SU-DHL-6 (cell line): ENCODE measurements around the gene ACTL10.

ENCODE experiments used
- H2AFZ ChIP-seq: fragments of 200-600 bp; sonication (generic); 2 replicates; pipeline ENCODE4 v1.6.1; 2014; ENCODE audit warnings: low read depth, mild to moderate bottlenecking, moderate library complexity, mixed read lengths, antibody characterized with exemption, low read length; ENCODE audit not compliant: severe bottlenecking
- H3F3A ChIP-seq: fragments of 200-600 bp; shearing (Covaris generic); 2 replicates; pipeline ENCODE4 v1.6.0; 2016; ENCODE audit warnings: antibody characterized with exemption, mild to moderate bottlenecking; ENCODE audit not compliant: insufficient read depth
- H3K27ac ChIP-seq: fragments of 200-600 bp; sonication (generic); 2 replicates; pipeline ENCODE4 v1.5.1; 2016; ENCODE audit warnings: low read depth, mild to moderate bottlenecking, low read length, moderate library complexity, mixed read lengths
- H3K27me3 ChIP-seq: fragments of 200-600 bp; sonication (generic), shearing (Covaris generic); 2 replicates; pipeline ENCODE4 v1.6.0; 2014; ENCODE audit warnings: mild to moderate bottlenecking, low read length
- H3K36me3 ChIP-seq: fragments of 200-600 bp; sonication (generic); 2 replicates; pipeline ENCODE4 v1.6.1; 2014; ENCODE audit warnings: mild to moderate bottlenecking, low read length, mixed read lengths
- H3K4me2 ChIP-seq: fragments of 300-600, 200-600 bp; shearing (Covaris generic), sonication (generic); 2 replicates; pipeline ENCODE4 v1.6.0; 2014; ENCODE audit warnings: low read length, low read depth, mild to moderate bottlenecking; ENCODE audit not compliant: poor library complexity, severe bottlenecking
- H3K4me3 ChIP-seq: fragments of 200-600 bp; sonication (generic); 2 replicates; pipeline ENCODE4 v1.5.1; 2014; ENCODE audit warnings: antibody characterized with exemption, low read length, mild to moderate bottlenecking, mixed read lengths; ENCODE audit not compliant: insufficient read depth, poor library complexity, severe bottlenecking
- H3K79me2 ChIP-seq: fragments of 200-600 bp; sonication (generic); 2 replicates; pipeline ENCODE4 v1.6.1; 2014; ENCODE audit warnings: mild to moderate bottlenecking, low read length, moderate library complexity; ENCODE audit not compliant: insufficient read depth
- H3K9ac ChIP-seq: fragments of 200-600 bp; sonication (generic); 2 replicates; pipeline ENCODE4 v1.7.0; 2014; ENCODE audit warnings: mild to moderate bottlenecking, low read length
- H3K9me2 ChIP-seq: fragments of 200-600 bp; sonication (generic); replicated peaks from 2 replicates; pipeline ENCODE4 v1.6.1; 2014; ENCODE audit warnings: low read length; ENCODE audit not compliant: insufficient read depth
- H3K9me3 ChIP-seq: fragments of 200-600 bp; sonication (generic); 2 replicates; pipeline ENCODE4 v1.6.1; 2014; ENCODE audit warnings: low read length, mixed read lengths; ENCODE audit not compliant: insufficient read depth
- H4K20me1 ChIP-seq: fragments of 200-600 bp; sonication (generic); 2 replicates; pipeline ENCODE4 v1.6.1; 2014; ENCODE audit warnings: low read depth, mild to moderate bottlenecking, antibody characterized with exemption, low read length, moderate library complexity, mixed read lengths
- CTCF ChIP-seq: fragments of 200-600 bp; sonication (generic); IDR thresholded peaks from one replicate; pipeline ENCODE4 v1.5.1; 2017; ENCODE audit warnings: antibody characterized with exemption, mild to moderate bottlenecking, low read length, moderate library complexity; ENCODE audit not compliant: insufficient read depth, poor library complexity, severe bottlenecking
- EZH2phosphoT487 ChIP-seq: fragments of 200-600 bp; sonication (generic), shearing (Covaris generic); conservative IDR thresholded peaks from 2 replicates; pipeline ENCODE4 v1.6.1; 2018; ENCODE audit warnings: mild to moderate bottlenecking, antibody characterized with exemption, low read length, moderate library complexity, mixed read lengths

The ACTL10 gene

GRCh38 chr20:33644313-33645071 is 22.3 kb upstream of the ACTL10 start:
- no peaks in the 10 kb centered on the region for H3K9me2 ChIP-seq
- no peaks in the 10 kb centered on the region for H3K79me2 ChIP-seq
- no peak for TF ChIP-seq EZH2phosphoT487
- no peak for TF ChIP-seq CTCF
- H3F3A ChIP-seq: no peaks in the 10 kb centered on the region
- H3K9me3 ChIP-seq: no peaks in the 10 kb centered on the region
- no peak overlapping the region for H3K27ac ChIP-seq
- H2AFZ ChIP-seq: no peak overlapping the region
- no peaks in the 10 kb centered on the region for H3K27me3 ChIP-seq
- H3K9ac ChIP-seq: no peak overlapping the region
- no peak overlapping the region for H3K4me3 ChIP-seq
- no peaks in the 10 kb centered on the region for H4K20me1 ChIP-seq
- no peaks in the 10 kb centered on the region for H3K36me3 ChIP-seq
- no peak overlapping the region for H3K4me2 ChIP-seq

- Histone ChIP-seq H3K4me2 (no peak overlapping the region), H3F3A (no peaks in the 10 kb centered on the region), H3K79me2 (no peaks in the 10 kb centered on the region), H4K20me1 (no peaks in the 10 kb centered on the region), H3K9me2 (no peaks in the 10 kb centered on the region), H3K9me3 (no peaks in the 10 kb centered on the region), H3K9ac (no peak overlapping the region), H3K4me3 (no peak overlapping the region), H3K27me3 (no peaks in the 10 kb centered on the region), H3K27ac (no peak overlapping the region), H3K36me3 (no peaks in the 10 kb centered on the region), H2AFZ (no peak overlapping the region)
- TF ChIP-seq CTCF (no peak), EZH2phosphoT487 (no peak)
Measured at GRCh38 chr20:33645072-33645358, 21.7 kb upstream of the ACTL10 start.

GRCh38 chr20:33645396-33645795 is 21.3 kb upstream of the ACTL10 start:
- no peak for TF ChIP-seq EZH2phosphoT487
- no peak for TF ChIP-seq CTCF
- no peaks in the 10 kb centered on the region for H3K79me2 ChIP-seq
- H3K36me3 ChIP-seq: no peaks in the 10 kb centered on the region
- no peak overlapping the region for H3K9ac ChIP-seq
- no peaks in the 10 kb centered on the region for H3F3A ChIP-seq
- H3K9me2 ChIP-seq: no peaks in the 10 kb centered on the region
- no peak overlapping the region for H3K4me3 ChIP-seq
- no peaks in the 10 kb centered on the region for H4K20me1 ChIP-seq
- H2AFZ ChIP-seq: no peak overlapping the region
- H3K27me3 ChIP-seq: no peaks in the 10 kb centered on the region
- H3K27ac ChIP-seq: no peak overlapping the region
- H3K4me2 ChIP-seq: no peak overlapping the region
- H3K9me3 ChIP-seq: no peaks in the 10 kb centered on the region
